NB4 (cell line): Measurements from ENCODE around the gene IRX4.

Experiments used
- CTCF ChIP-seq: IDR thresholded peaks from one replicate; pipeline ENCODE4 v1.5.1; 2012; ENCODE audit warnings: low read depth, low read length
- MAX ChIP-seq: IDR thresholded peaks from 2 replicates; pipeline ENCODE4 v1.6.1; 2011; ENCODE audit warnings: low read depth, low read length
- POLR2A ChIP-seq: IDR thresholded peaks from 2 replicates; pipeline ENCODE4 v1.6.1; 2011; ENCODE audit warnings: mild to moderate bottlenecking; ENCODE audit not compliant: insufficient read length; ENCODE audit errors: extremely low read depth

- TF ChIP-seq POLR2A = no peak
- no peak for TF ChIP-seq CTCF
- no peak for TF ChIP-seq MAX
Measured at GRCh38 chr5:1835431-1835830, 47.3 kb downstream of the IRX4 start.
